RWPE1 (cell line): Measurements from ENCODE around the gene LRRN3.

Experiments used
- CTCF ChIA-PET: fragments of 350-600 bp; sonication (Branson Sonifier 250); formaldehyde crosslinking; extraction: SDS; loops from one replicate; lab custom pipeline; 2021; lab: Yijun Ruan, JAX
- POLR2A ChIA-PET: fragments of 400-600 bp; formaldehyde crosslinking; extraction: SDS; loops from one replicate; lab custom pipeline; 2020; ENCODE audit warnings: antibody characterized with exemption; ENCODE audit not compliant: low non-redundant PET; lab: Yijun Ruan, JAX
- DNase-seq: peaks from one replicate; pipeline ENCODE4 v3.0.0; 2012; ENCODE audit warnings: low spot score
- H3K27ac ChIP-seq: fragments of 450-650 bp; 2 replicates; pipeline ENCODE4 v1.5.1; 2017
- TF ChIP-seq, protein P1 (sequence below): fragments of 450-650 bp; conservative IDR thresholded peaks from 2 replicates; pipeline ENCODE4 v1.5.1; 2017; ENCODE audit warnings: low read depth, mild to moderate bottlenecking

Gene LRRN3

DNA sequence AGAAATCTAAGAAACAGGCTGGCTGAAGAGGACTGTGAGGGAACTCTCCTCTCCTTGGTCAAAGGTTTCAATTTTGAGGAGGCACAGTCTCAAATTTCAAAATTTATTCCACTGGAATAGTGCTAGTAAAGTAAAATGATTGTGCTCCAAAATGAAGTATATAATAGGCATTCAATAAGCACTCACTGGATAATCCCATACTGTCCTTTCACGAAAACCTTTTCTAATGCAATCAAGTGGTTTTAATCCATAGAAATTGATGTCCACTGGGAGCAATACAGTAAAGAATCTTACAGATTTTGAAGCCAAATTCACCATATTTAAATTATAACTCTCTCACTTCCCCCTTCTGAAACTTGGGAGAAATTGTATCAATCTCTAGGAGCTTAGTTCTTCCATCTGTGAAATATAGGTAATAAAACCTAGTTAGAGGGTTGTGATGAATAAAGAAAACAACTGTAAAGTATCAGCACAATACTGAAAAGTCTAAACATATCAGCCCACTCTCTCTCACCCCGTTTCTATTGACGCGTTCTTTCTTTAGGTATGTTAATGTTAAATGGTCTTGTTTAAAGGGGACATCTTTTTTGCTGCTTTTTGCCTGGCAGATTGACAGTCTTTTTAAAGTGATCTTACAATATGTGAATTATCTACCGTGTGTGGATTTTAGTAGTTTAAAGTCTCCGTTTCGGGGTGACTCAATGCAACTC, 40.8 kb upstream of the LRRN3 start:
- CTCF ChIA-PET = no interaction called here
- H3K27ac ChIP-seq = no peak overlapping the region
- TF ChIP-seq, protein P1, sequence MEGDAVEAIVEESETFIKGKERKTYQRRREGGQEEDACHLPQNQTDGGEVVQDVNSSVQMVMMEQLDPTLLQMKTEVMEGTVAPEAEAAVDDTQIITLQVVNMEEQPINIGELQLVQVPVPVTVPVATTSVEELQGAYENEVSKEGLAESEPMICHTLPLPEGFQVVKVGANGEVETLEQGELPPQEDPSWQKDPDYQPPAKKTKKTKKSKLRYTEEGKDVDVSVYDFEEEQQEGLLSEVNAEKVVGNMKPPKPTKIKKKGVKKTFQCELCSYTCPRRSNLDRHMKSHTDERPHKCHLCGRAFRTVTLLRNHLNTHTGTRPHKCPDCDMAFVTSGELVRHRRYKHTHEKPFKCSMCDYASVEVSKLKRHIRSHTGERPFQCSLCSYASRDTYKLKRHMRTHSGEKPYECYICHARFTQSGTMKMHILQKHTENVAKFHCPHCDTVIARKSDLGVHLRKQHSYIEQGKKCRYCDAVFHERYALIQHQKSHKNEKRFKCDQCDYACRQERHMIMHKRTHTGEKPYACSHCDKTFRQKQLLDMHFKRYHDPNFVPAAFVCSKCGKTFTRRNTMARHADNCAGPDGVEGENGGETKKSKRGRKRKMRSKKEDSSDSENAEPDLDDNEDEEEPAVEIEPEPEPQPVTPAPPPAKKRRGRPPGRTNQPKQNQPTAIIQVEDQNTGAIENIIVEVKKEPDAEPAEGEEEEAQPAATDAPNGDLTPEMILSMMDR = no peak
- POLR2A ChIA-PET = no interaction called here
- DNase-seq = no peak

DNA sequence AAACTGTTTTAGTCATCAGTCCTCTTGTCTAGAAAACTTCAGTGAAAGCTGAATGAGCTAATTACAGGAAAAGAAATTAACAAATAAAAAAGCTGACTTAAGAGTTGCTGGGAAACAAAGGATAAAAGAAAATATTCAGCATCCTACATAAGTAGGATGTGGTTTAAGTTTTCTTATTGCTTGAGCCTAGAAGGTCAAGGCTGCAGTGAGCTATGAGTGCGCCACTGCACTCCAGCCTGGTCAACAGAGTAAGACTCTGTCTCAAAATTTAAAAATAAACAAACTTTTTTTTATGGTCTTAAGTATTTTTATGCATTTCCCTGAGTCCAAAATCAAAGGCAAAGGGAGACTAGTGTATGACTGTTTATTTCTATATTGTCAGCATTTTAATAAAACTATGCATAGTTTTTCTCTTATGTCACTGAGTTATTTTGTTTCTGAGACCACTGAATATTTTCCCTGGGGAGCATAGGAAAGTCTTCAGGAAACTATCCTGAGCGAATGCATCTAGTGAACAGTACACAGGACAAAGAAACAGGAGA, 40.0 kb upstream of the LRRN3 start:
- no peak for DNase-seq
- no peak overlapping the region for H3K27ac ChIP-seq
- ChIA-PET CTCF (no interaction called here), POLR2A (no interaction called here)
- TF ChIP-seq, protein P1 = no peak

DNA sequence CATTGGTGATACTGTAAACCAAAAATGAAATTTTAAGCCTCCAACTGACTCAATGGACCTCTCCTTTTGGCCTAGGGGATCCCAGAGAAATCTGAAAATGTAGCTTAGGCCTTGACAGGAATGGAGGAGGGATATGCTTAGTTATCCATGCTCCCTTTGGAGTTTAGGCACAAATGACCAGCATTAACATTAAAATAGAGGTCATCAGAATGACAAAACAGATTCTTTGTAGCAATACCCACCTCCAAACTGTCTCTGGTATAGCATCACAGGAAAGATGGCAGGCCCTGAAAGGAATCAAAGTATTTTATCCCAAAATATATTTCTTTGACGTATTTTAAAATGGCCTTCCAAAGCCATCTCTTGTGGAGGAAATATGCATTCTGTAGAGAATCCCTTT, 39.1 kb upstream of the LRRN3 start:
- no peak for DNase-seq
- POLR2A ChIA-PET = no interaction called here
- no peak overlapping the region for H3K27ac ChIP-seq
- CTCF ChIA-PET = no interaction called here
- TF ChIP-seq, protein P1 = no peak

DNA sequence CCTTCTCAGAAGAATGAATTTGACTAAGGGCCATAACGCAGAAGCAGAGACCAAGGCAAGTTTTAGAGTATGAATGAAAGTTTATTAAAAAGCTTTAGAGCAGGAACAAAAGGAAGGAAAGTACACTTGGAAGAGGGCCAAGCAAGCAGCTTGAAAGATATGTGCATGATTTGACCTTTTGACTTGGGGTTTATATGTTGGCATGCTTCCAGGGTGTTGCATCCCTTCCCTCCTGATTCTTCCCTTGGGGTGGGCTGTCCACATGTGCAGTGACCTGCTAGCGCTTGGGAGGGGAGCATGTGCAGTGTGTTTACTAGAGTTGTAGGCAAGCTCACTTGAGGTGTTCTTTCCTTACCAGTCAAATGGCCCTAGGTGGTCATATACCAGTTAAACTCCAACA, 37.9 kb upstream of the LRRN3 start:
- TF ChIP-seq, protein P1 = no peak
- ChIA-PET CTCF (no interaction called here), POLR2A (no interaction called here)
- no peak overlapping the region for H3K27ac ChIP-seq
- DNase-seq = no peak

DNA sequence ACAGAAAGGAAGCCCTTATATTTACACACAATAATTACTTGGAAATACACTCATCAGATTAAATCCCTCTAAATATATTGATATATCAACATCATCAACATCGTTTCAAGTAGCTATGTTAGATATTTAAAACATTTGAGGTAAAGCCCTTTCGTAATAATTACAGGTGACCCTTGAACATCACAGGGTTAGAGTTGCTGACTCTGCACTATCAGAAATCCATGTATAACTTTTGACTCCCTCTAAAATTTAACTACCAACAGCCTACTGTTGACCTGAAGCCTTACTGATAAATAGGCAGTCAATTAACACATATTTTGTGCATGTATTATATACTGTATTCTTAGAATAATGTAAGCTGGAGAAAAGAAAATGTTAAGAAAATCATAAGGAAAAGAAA, 34.6 kb upstream of the LRRN3 start:
- TF ChIP-seq, protein P1 = no peak
- no peak overlapping the region for H3K27ac ChIP-seq
- DNase-seq = no peak
- ChIA-PET POLR2A (no interaction called here), CTCF (no interaction called here)

DNA sequence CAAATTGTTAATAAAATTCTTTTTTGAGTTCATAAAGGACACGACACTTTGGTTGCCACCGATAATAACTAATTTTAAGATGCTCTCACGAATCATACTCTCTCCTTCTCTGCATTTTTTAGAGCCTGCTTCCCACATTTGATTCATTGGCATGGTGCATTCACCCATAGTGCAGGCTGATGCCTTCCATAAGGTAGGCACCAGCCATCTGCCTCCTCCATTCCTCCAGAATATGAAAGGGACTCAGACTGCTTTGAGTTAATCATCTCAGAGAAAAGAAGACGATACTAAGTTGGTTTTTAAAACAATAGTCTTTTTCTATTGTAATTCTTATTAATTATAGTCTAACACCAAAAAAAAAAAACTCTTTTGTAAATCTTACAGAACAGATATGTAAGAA, 33.9 kb upstream of the LRRN3 start:
- POLR2A ChIA-PET = no interaction called here
- no peak for DNase-seq
- TF ChIP-seq, protein P1 = no peak
- CTCF ChIA-PET = no interaction called here
- no peak overlapping the region for H3K27ac ChIP-seq
